Measurements from ENCODE around the gene MAFB. TPM values are rescaled to one million over a fixed set of nuclear protein-coding genes. Genes with fewer than 3 reads are reported as not detected.

MAFB gene
- total RNA-seq, 1 experiment from 2014 or later: 0.22 TPM

DNA sequence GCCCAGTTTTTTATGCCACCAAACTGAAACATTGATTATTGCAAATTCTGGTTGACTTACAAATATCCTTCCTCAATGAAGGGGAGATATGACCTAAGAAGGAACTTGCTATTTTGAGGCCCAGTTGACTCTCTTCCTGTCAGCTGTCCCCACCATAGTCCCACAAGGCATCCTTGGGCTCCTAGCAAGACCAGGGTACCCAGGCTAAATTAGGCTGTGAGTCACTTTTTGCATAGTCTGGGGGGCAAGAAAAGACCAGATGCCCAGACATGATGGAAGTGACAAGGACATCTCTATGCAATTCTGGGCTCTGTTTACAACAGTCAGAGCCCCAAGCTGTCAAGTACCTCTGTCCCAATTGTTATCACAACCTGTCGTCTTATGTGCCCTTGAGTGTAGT lies 31.8 kb upstream of the MAFB start:
- H3K9ac ChIP-seq (ENCODE audit: low read length): no peak overlapping the region
- no peaks in the 10 kb centered on the region for H3K79me2 ChIP-seq (ENCODE audit: insufficient read depth, low read length)
- H4K20me1 ChIP-seq (ENCODE audit: insufficient read depth): no peaks in the 10 kb centered on the region
- no peak overlapping the region for H3K4me3 ChIP-seq (replicated peaks in 1 of 2; ENCODE audit: low read depth in 1 of 2, low read length in 2 of 2)
- no peak overlapping the region for H3K27ac ChIP-seq (ENCODE audit: low read depth, low read length)
- H2AFZ ChIP-seq (ENCODE audit: low read depth, low read length, poor library complexity, severe bottlenecking): no peak overlapping the region
- TF ChIP-seq POLR2A (IDR thresholded peaks at IDR 0.05; ENCODE audit: borderline replicate concordance, extremely low read depth, insufficient read depth, insufficient read length) (no peak), ZFX (IDR thresholded peaks at IDR 0.05) (no peak), SRF (IDR thresholded peaks at IDR 0.05; ENCODE audit: low read depth) (no peak), POLR2AphosphoS5 (IDR thresholded peaks at IDR 0.05; ENCODE audit: low read depth, low read length) (no peak), ZNF274 (IDR thresholded peaks at IDR 0.05; ENCODE audit: low read depth, low read length) (no peak), EGR1 (IDR thresholded peaks at IDR 0.05; ENCODE audit: low read depth) (no peak)
- TF ChIP-seq, protein P1, sequence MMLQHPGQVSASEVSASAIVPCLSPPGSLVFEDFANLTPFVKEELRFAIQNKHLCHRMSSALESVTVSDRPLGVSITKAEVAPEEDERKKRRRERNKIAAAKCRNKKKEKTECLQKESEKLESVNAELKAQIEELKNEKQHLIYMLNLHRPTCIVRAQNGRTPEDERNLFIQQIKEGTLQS (IDR thresholded peaks at IDR 0.05): no peak
- no peak overlapping the region for H3K4me2 ChIP-seq (ENCODE audit: low read length)
- RAD21 ChIA-PET (ENCODE audit: low non-redundant PET in 1 of 2, low total read pairs in 2 of 2, uncharacterized antibody in 2 of 2, unreplicated experiment in 2 of 2): no interaction called here
- BruUV-seq (replicated peaks): no TSS peak
- H3K9me2 ChIP-seq (ENCODE audit: insufficient read depth): no peaks in the 10 kb centered on the region
- DNase-seq (ENCODE audit: low read depth, low spot score) (no peak), ATAC-seq (no peak)
- no peaks in the 10 kb centered on the region for H3K4me1 ChIP-seq (ENCODE audit: control insufficient read depth in 1 of 2, insufficient read depth in 2 of 2, low read length in 2 of 2)
- H3K27me3 ChIP-seq (ENCODE audit: insufficient read depth, low read length): peaks cover 5% of the 10 kb centered on the region; the same call in 1 of the 2 replicates
- no peaks in the 10 kb centered on the region for H3K36me3 ChIP-seq (ENCODE audit: control insufficient read depth in 1 of 2, insufficient read depth in 2 of 2, low read length in 2 of 2)
- intact Hi-C loops (cut with micrococcal nuclease): no loop called here
- POLR2A ChIA-PET: no interaction called here
- CTCF ChIA-PET: no interaction called here
- no peaks in the 10 kb centered on the region for H3K9me3 ChIP-seq (ENCODE audit: control insufficient read depth in 1 of 2, insufficient read depth in 1 of 2, low read depth in 1 of 2, low read length in 2 of 2)

DNA sequence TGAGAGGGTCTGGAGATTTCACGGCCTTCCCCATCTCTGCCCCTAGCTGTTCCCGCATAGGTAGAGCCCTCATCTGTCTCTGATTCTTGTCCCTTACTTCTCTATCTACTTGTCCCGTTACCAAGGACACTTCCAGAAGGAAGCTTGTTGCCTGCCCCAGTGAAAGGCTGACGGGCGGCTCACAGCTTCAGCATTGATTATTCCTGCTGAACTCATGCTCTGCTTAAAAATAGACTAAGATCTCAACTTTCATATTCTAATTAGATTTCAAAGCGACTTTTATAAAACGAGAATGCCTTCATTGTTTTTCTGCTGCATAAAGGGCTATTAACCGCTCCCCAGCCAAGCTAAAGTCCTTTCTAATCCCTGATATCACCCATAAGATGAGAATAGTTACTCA lies 31.1 kb upstream of the MAFB start:
- ATAC-seq: no peak
- Histone ChIP-seq H3K9ac (ENCODE audit: low read length) (no peak overlapping the region), H2AFZ (ENCODE audit: low read depth, low read length, poor library complexity, severe bottlenecking) (no peak overlapping the region), H3K36me3 (ENCODE audit: control insufficient read depth in 1 of 2, insufficient read depth in 2 of 2, low read length in 2 of 2) (no peaks in the 10 kb centered on the region), H3K4me2 (ENCODE audit: low read length) (no peak overlapping the region), H3K4me3 (replicated peaks in 1 of 2; ENCODE audit: low read depth in 1 of 2, low read length in 2 of 2) (no peak overlapping the region), H3K4me1 (ENCODE audit: control insufficient read depth in 1 of 2, insufficient read depth in 2 of 2, low read length in 2 of 2) (no peaks in the 10 kb centered on the region), H3K27me3 (ENCODE audit: insufficient read depth, low read length) (peaks cover 5% of the 10 kb centered on the region; the same call in 1 of the 2 replicates), H3K79me2 (ENCODE audit: insufficient read depth, low read length) (no peaks in the 10 kb centered on the region), H4K20me1 (ENCODE audit: insufficient read depth) (no peaks in the 10 kb centered on the region), H3K9me3 (ENCODE audit: control insufficient read depth in 1 of 2, insufficient read depth in 1 of 2, low read depth in 1 of 2, low read length in 2 of 2) (no peaks in the 10 kb centered on the region), H3K9me2 (ENCODE audit: insufficient read depth) (no peaks in the 10 kb centered on the region), H3K27ac (ENCODE audit: low read depth, low read length) (no peak overlapping the region)
- RAD21 ChIA-PET (ENCODE audit: low non-redundant PET in 1 of 2, low total read pairs in 2 of 2, uncharacterized antibody in 2 of 2, unreplicated experiment in 2 of 2): no interaction called here
- CTCF ChIA-PET: interaction anchor here (1.2 kb wide), 1 partner anchor 14 kb away, joined by 3 read pairs; no protein-coding TSS in a partner anchor
- POLR2A ChIA-PET: no interaction called here
- BruUV-seq (replicated peaks): no TSS peak
- no peak for DNase-seq (ENCODE audit: low read depth, low spot score)
- intact Hi-C loops (cut with micrococcal nuclease): no loop called here
- TF ChIP-seq, protein P2, sequence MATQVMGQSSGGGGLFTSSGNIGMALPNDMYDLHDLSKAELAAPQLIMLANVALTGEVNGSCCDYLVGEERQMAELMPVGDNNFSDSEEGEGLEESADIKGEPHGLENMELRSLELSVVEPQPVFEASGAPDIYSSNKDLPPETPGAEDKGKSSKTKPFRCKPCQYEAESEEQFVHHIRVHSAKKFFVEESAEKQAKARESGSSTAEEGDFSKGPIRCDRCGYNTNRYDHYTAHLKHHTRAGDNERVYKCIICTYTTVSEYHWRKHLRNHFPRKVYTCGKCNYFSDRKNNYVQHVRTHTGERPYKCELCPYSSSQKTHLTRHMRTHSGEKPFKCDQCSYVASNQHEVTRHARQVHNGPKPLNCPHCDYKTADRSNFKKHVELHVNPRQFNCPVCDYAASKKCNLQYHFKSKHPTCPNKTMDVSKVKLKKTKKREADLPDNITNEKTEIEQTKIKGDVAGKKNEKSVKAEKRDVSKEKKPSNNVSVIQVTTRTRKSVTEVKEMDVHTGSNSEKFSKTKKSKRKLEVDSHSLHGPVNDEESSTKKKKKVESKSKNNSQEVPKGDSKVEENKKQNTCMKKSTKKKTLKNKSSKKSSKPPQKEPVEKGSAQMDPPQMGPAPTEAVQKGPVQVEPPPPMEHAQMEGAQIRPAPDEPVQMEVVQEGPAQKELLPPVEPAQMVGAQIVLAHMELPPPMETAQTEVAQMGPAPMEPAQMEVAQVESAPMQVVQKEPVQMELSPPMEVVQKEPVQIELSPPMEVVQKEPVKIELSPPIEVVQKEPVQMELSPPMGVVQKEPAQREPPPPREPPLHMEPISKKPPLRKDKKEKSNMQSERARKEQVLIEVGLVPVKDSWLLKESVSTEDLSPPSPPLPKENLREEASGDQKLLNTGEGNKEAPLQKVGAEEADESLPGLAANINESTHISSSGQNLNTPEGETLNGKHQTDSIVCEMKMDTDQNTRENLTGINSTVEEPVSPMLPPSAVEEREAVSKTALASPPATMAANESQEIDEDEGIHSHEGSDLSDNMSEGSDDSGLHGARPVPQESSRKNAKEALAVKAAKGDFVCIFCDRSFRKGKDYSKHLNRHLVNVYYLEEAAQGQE (IDR thresholded peaks at IDR 0.05; ENCODE audit: low read depth): no peak
- TF ChIP-seq, protein P3, sequence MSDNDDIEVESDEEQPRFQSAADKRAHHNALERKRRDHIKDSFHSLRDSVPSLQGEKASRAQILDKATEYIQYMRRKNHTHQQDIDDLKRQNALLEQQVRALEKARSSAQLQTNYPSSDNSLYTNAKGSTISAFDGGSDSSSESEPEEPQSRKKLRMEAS (IDR thresholded peaks at IDR 0.05): no peak
- TF ChIP-seq TCF7L2 (IDR thresholded peaks at IDR 0.05; ENCODE audit: borderline replicate concordance, extremely low read depth, insufficient read depth, insufficient read length): no peak
- TF ChIP-seq SP1 (IDR thresholded peaks at IDR 0.05; ENCODE audit: low read depth): no peak
- no peak for TF ChIP-seq YY1 (IDR thresholded peaks at IDR 0.05; ENCODE audit: extremely low read depth, insufficient replicate concordance, low read depth, low read length)
- no peak for TF ChIP-seq EZH2 (IDR thresholded peaks at IDR 0.05)
- TF ChIP-seq, protein P1 (IDR thresholded peaks at IDR 0.05): no peak
- TF ChIP-seq JUND (IDR thresholded peaks at IDR 0.05): no peak
- no peak for TF ChIP-seq SIN3A (IDR thresholded peaks at IDR 0.05; ENCODE audit: low read depth)
- TF ChIP-seq, protein P4, sequence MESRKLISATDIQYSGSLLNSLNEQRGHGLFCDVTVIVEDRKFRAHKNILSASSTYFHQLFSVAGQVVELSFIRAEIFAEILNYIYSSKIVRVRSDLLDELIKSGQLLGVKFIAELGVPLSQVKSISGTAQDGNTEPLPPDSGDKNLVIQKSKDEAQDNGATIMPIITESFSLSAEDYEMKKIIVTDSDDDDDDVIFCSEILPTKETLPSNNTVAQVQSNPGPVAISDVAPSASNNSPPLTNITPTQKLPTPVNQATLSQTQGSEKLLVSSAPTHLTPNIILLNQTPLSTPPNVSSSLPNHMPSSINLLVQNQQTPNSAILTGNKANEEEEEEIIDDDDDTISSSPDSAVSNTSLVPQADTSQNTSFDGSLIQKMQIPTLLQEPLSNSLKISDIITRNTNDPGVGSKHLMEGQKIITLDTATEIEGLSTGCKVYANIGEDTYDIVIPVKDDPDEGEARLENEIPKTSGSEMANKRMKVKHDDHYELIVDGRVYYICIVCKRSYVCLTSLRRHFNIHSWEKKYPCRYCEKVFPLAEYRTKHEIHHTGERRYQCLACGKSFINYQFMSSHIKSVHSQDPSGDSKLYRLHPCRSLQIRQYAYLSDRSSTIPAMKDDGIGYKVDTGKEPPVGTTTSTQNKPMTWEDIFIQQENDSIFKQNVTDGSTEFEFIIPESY (IDR thresholded peaks at IDR 0.05; ENCODE audit: extremely low read depth, insufficient replicate concordance, low read length): no peak
